Right lobe of liver (tissue), 4 donors: ENCODE results near the gene FAAH.

Experiments used
- POLR2A ChIP-seq: fragments of 450-650 bp; IDR thresholded peaks from one replicate; pipeline ENCODE4 v1.6.1; 2017; ENCODE audit warnings: antibody characterized with exemption, mild to moderate bottlenecking
- TF ChIP-seq, protein P1 (sequence below), 4 donors: fragments of 200-600 bp in 3 of 4; fragments of 450-650 bp in 1 of 4; IDR thresholded peaks; one replicate each; pipeline versions ENCODE4 v1.5.1 to v1.8.0; 2016 to 2022; ENCODE audit warnings: antibody characterized with exemption in 4 of 4, mild to moderate bottlenecking in 2 of 4
- donor health status: DM: no; HTN: no; CAD: no.
- donor health status: DM: no; HTN: no; CAD: no.
- donor health status: DM: no; HTN: yes; CAD: no.

DNA sequence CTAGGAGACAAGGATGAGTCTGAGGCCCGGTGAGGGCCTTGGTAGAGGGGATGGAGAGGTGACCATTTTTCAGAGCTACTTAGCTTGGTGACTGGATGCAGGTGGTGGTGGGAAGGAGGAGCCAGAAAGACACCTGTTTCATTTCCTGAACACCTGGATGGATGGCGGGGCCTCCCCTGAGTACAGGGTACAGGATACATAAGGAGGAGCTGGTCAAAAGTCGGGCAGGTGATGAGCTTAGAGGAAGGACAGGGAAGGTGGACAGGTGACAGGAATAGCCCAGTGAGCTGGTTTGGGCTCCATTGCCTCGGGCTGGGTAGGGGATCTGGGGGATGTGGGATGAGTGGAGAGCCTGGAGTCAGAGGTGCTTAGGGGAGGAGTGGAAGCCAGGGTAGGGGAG lies 6.3 kb downstream of the FAAH start:
- TF ChIP-seq, protein P1, sequence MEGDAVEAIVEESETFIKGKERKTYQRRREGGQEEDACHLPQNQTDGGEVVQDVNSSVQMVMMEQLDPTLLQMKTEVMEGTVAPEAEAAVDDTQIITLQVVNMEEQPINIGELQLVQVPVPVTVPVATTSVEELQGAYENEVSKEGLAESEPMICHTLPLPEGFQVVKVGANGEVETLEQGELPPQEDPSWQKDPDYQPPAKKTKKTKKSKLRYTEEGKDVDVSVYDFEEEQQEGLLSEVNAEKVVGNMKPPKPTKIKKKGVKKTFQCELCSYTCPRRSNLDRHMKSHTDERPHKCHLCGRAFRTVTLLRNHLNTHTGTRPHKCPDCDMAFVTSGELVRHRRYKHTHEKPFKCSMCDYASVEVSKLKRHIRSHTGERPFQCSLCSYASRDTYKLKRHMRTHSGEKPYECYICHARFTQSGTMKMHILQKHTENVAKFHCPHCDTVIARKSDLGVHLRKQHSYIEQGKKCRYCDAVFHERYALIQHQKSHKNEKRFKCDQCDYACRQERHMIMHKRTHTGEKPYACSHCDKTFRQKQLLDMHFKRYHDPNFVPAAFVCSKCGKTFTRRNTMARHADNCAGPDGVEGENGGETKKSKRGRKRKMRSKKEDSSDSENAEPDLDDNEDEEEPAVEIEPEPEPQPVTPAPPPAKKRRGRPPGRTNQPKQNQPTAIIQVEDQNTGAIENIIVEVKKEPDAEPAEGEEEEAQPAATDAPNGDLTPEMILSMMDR (IDR thresholded peaks at IDR 0.05), result no peak
- no peak for TF ChIP-seq POLR2A
